ENCODE results near the gene GSG1L2. TPM values are rescaled to one million over a fixed set of nuclear protein-coding genes. Genes with fewer than 3 reads are reported as not detected.

Gene GSG1L2
- total and polyA plus RNA-seq, 2 of the 4 experiments (the other 2 are of a cell fraction), result not detected

DNA sequence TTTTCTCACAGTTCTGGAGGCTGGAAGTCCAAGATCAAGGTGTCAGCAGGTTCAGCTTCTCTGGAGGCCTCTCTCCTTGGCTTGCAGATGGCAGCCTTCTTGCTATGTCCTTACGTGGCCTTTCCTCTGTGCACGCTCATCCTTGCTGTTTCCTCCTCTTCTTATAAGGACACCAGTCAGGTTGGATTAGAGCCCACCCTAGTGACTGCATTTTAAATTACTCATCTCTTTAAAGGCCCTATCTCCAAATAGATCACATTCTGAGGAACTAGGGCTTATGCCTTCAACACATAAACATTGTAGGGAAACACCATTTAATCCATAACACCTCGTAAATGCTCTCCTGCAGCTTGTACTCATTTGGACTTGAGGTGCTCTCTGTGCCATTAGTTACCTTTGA is 66.8 kb downstream of the GSG1L2 start:
- no peaks in the 10 kb centered on the region for H3K27me3 ChIP-seq (ENCODE audit: control insufficient read depth, insufficient read depth, low read length)
- H2BK20ac ChIP-seq (ENCODE audit: low read depth, low read length), result no peak overlapping the region
- H4K20me1 ChIP-seq (ENCODE audit: insufficient read depth, low read length), result no peaks in the 10 kb centered on the region
- no peak for DNase-seq
- no peak overlapping the region for H3K14ac ChIP-seq (replicated peaks; ENCODE audit: low read depth, low read length)
- H3K18ac ChIP-seq (ENCODE audit: low read depth, low read length), result no peak overlapping the region
- H3K9me1 ChIP-seq (ENCODE audit: insufficient read depth, low read length), result no peaks in the 10 kb centered on the region
- dilution Hi-C loops (cut with HindIII; ENCODE audit: low sequenced_read_pairs, unreplicated experiment), result no loop called here
- H2BK5ac ChIP-seq (ENCODE audit: low read depth, low read length, poor library complexity, severe bottlenecking), result no peak overlapping the region
- POLR2A ChIA-PET (ENCODE audit: unreplicated experiment), result no interaction called here
- H3K23ac ChIP-seq (ENCODE audit: low read depth, low read length), result no peak overlapping the region
- ATAC-seq (ENCODE audit: low read depth), result no peak
- intact Hi-C loops (cut with micrococcal nuclease), result no loop called here
- H2BK15ac ChIP-seq (ENCODE audit: low read depth, low read length), result no peak overlapping the region
- no peak overlapping the region for H4K91ac ChIP-seq (ENCODE audit: insufficient read depth, low read depth, low read length)
- H3K4me2 ChIP-seq (ENCODE audit: low read depth, low read length), result no peak overlapping the region
- WGBS, 2 experiments (ENCODE audit: extremely low coverage in 2 of 2, insufficient read length in 1 of 2), result 50% methylated on average over 2 of the region's 3 CpGs; no CpG with 5 or more reads in 1 of the 2 experiments
- H3K9me3 ChIP-seq (ENCODE audit: control insufficient read depth, insufficient read depth, low read length), result no peaks in the 10 kb centered on the region
- no peak overlapping the region for H3K4ac ChIP-seq (ENCODE audit: low read depth, low read length)
- CTCF ChIA-PET, result no interaction called here
- H2AFZ ChIP-seq (replicated peaks; ENCODE audit: low read length, poor library complexity), result no peak overlapping the region
- TF ChIP-seq NFE2L2 (IDR thresholded peaks at IDR 0.05; ENCODE audit: low read depth, low read length) (no peak), MXI1 (IDR thresholded peaks at IDR 0.05; ENCODE audit: borderline replicate concordance, low read depth, low read length) (no peak), RCOR1 (IDR thresholded peaks at IDR 0.05; ENCODE audit: insufficient replicate concordance, low read length) (no peak)
- H3K9ac ChIP-seq (ENCODE audit: low read depth, low read length), result no peak overlapping the region
- H3K36me3 ChIP-seq (ENCODE audit: control insufficient read depth, insufficient read depth, low read length), result no peaks in the 10 kb centered on the region
- H2AK5ac ChIP-seq (ENCODE audit: low read depth, low read length), result no peak overlapping the region
- H3K27ac ChIP-seq (ENCODE audit: insufficient read depth, low read length), result no peak overlapping the region
- no peak overlapping the region for H2BK120ac ChIP-seq (ENCODE audit: low read depth, low read length)
- H3K79me1 ChIP-seq (ENCODE audit: low read depth in 1 of 2, low read length in 2 of 2), result no peaks in the 10 kb centered on the region
- BruUV-seq (replicated peaks), result no TSS peak
- H4K5ac ChIP-seq (ENCODE audit: low read depth, low read length), result no peak overlapping the region
- H3K4me3 ChIP-seq (ENCODE audit: insufficient read depth, low read depth, low read length), result no peak overlapping the region
- in situ Hi-C loops (cut with MboI; ENCODE audit: low sequenced_read_pairs), result no loop called here
- no peak overlapping the region for H3K56ac ChIP-seq (ENCODE audit: extremely low read depth, insufficient read depth, low read length)
- no peak overlapping the region for H2AK9ac ChIP-seq (replicated peaks; ENCODE audit: low read depth, low read length, poor library complexity)
- H3K4me1 ChIP-seq (ENCODE audit: control insufficient read depth, insufficient read depth, low read length), result no peaks in the 10 kb centered on the region
- H4K8ac ChIP-seq (ENCODE audit: low read depth in 2 of 2, low read length in 2 of 2), result no peak overlapping the region

Other genes with a start within 250 kb of the GSG1L2 start
- 26.5 and 79.2 TPM in 2 replicates for gene STX8, start 246.3 kb downstream of the GSG1L2 start, total RNA-seq (2012; rRNA removed)
- 47.0 and 53.0 TPM in 2 replicates for gene STX8, start 246.3 kb downstream of the GSG1L2 start, polyA plus RNA-seq (2012; rRNA removed)
- not detected in 2 replicates for gene CFAP52, start 245.4 kb downstream of the GSG1L2 start, total RNA-seq (2012; rRNA removed)
- gene CFAP52, start 245.4 kb downstream of the GSG1L2 start, polyA plus RNA-seq (2012; rRNA removed), result 0.22 TPM in 1 of 2 replicates, not detected in the other
- gene USP43, start 176.6 kb downstream of the GSG1L2 start, total RNA-seq (2012; rRNA removed), result not detected in 2 replicates
- not detected in 2 replicates for gene USP43, start 176.6 kb downstream of the GSG1L2 start, polyA plus RNA-seq (2012; rRNA removed)
- not detected in 2 replicates for gene DHRS7C, start 30.5 kb downstream of the GSG1L2 start, total RNA-seq (2012; rRNA removed)
- gene DHRS7C, start 30.5 kb downstream of the GSG1L2 start, polyA plus RNA-seq (2012; rRNA removed), result not detected in 2 replicates
- gene GLP2R, start 3.8 kb upstream of the GSG1L2 start, total RNA-seq (2012; rRNA removed), result under 0.01 TPM in 1 of 2 replicates, not detected in the other
- 0.07 and 0.09 TPM in 2 replicates for gene GLP2R, start 3.8 kb upstream of the GSG1L2 start, polyA plus RNA-seq (2012; rRNA removed)
- gene RCVRN, start 83.2 kb upstream of the GSG1L2 start, total RNA-seq (2012; rRNA removed), result not detected in 2 replicates
- not detected in 2 replicates for gene RCVRN, start 83.2 kb upstream of the GSG1L2 start, polyA plus RNA-seq (2012; rRNA removed)

Measured in IMR-90 (cell line).